Parathyroid adenoma (tissue), 2 donors: Measurements from ENCODE around the gene USP3.

Experiments
- H2AFZ ChIP-seq: fragments of 300-600 bp; sonication (generic); one replicate; pipeline ENCODE4 v1.7.0; 2017; ENCODE audit warnings: antibody characterized with exemption, mild to moderate bottlenecking
- H3K27ac ChIP-seq: fragments of 300-600 bp; sonication (generic); one replicate; pipeline ENCODE4 v1.7.0; 2017
- H3K27me3 ChIP-seq: fragments of 300-600 bp; sonication (generic); one replicate; pipeline ENCODE4 v1.7.0; 2017; ENCODE audit warnings: low read length; ENCODE audit not compliant: control insufficient read depth, insufficient read depth
- H3K36me3 ChIP-seq: fragments of 300-600 bp; sonication (generic); one replicate; pipeline ENCODE4 v1.7.0; 2017; ENCODE audit warnings: low read length; ENCODE audit not compliant: control insufficient read depth, insufficient read depth
- H3K4me1 ChIP-seq: fragments of 300-600 bp; sonication (generic); one replicate; pipeline ENCODE4 v1.7.0; 2017; ENCODE audit warnings: control low read depth
- H3K4me2 ChIP-seq: fragments of 300-600 bp; sonication (generic); one replicate; pipeline ENCODE4 v1.7.0; 2017; ENCODE audit warnings: low read length
- H3K4me3 ChIP-seq: fragments of 300-600 bp; sonication (generic); one replicate; pipeline ENCODE4 v1.7.0; 2017; ENCODE audit warnings: low read depth, low read length
- H3K79me2 ChIP-seq: fragments of 300-600 bp; sonication (generic); one replicate; pipeline ENCODE4 v1.7.0; 2017; ENCODE audit warnings: control low read depth
- H3K9ac ChIP-seq: fragments of 300-600 bp; sonication (generic); one replicate; pipeline ENCODE4 v1.7.0; 2017; ENCODE audit warnings: mild to moderate bottlenecking
- H3K9me3 ChIP-seq: fragments of 300-600 bp; sonication (generic); one replicate; pipeline ENCODE4 v1.7.0; 2017; ENCODE audit warnings: low read length; ENCODE audit not compliant: control insufficient read depth
- TF ChIP-seq, protein P1 (sequence below): fragments of 300-600 bp; sonication (generic); IDR thresholded peaks from one replicate; pipeline ENCODE4 v1.7.0; 2017; ENCODE audit warnings: antibody characterized with exemption, mild to moderate bottlenecking
- donor health status: primary hyperparathyroidism.

USP3 gene

DNA sequence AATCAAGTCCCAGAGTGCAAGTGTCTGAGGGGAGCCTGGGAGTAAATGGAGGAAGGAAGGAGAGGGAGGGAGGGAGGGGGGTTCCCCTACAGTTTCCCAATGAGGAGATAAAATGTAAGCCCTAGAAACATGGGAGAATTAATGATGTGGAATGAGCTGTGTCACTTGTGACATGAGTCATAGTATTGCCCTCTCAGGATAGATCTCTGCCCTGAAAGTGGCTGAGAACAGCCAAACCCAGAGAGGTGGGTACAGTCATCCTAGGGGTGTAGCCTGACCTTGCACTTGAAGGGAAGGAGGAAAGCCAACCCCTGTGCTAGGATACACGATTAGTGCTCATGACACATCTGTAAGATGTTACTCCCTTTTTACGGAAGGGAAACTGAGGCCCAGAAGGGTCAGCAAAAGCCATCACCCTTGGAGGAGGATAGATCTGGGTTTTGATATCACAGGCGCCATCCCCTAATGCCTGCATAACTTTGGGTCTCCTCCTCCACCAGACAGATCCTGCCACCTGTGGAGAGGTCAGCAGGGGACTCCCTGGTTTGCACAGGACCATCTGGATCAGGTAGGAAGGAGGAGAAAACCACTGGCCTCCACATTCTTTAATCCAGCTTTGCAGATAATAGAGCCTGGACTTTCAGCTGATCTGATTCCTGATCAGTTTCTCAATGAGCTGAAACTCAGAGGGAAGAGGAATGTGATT, 23.1 kb upstream of the USP3 start:
- Histone ChIP-seq H3K4me3 (no peak overlapping the region), H3K79me2 (no peaks in the 10 kb centered on the region), H3K27me3 (no peaks in the 10 kb centered on the region), H2AFZ (no peak overlapping the region), H3K27ac (no peak overlapping the region), H3K4me2 (no peak overlapping the region), H3K4me1 (no peaks in the 10 kb centered on the region), H3K36me3 (no peaks in the 10 kb centered on the region), H3K9me3 (no peaks in the 10 kb centered on the region), H3K9ac (no peak overlapping the region)
- TF ChIP-seq, protein P1, sequence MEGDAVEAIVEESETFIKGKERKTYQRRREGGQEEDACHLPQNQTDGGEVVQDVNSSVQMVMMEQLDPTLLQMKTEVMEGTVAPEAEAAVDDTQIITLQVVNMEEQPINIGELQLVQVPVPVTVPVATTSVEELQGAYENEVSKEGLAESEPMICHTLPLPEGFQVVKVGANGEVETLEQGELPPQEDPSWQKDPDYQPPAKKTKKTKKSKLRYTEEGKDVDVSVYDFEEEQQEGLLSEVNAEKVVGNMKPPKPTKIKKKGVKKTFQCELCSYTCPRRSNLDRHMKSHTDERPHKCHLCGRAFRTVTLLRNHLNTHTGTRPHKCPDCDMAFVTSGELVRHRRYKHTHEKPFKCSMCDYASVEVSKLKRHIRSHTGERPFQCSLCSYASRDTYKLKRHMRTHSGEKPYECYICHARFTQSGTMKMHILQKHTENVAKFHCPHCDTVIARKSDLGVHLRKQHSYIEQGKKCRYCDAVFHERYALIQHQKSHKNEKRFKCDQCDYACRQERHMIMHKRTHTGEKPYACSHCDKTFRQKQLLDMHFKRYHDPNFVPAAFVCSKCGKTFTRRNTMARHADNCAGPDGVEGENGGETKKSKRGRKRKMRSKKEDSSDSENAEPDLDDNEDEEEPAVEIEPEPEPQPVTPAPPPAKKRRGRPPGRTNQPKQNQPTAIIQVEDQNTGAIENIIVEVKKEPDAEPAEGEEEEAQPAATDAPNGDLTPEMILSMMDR: no peak

DNA sequence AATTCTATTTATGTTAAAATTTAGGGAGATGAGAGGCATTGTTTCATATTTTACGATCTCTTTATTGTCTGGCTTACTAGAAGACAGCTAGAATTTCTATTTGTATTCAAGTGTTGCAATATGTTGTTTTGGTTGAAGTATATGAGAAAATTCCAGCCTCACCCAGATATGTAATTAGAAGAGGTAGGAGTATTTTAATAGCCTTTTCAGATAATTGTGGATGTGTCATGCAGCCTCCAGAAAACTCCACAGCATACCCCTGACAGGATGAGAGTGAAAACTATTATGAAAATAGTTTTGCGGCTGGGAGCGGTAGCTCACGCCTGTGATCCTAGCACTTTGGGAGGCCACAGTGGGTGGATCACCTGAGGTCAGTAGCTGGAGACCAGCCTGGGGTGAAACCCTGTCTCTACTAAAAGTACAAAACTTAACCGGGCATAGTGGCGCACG, 21.5 kb upstream of the USP3 start:
- H3K79me2 ChIP-seq: no peaks in the 10 kb centered on the region
- no peak overlapping the region for H3K9ac ChIP-seq
- H3K4me1 ChIP-seq: no peaks in the 10 kb centered on the region
- H3K9me3 ChIP-seq: no peaks in the 10 kb centered on the region
- H3K27me3 ChIP-seq: no peaks in the 10 kb centered on the region
- no peak overlapping the region for H3K27ac ChIP-seq
- TF ChIP-seq, protein P1: no peak
- no peak overlapping the region for H3K4me3 ChIP-seq
- H3K4me2 ChIP-seq: no peak overlapping the region
- H2AFZ ChIP-seq: no peak overlapping the region
- H3K36me3 ChIP-seq: no peaks in the 10 kb centered on the region

DNA sequence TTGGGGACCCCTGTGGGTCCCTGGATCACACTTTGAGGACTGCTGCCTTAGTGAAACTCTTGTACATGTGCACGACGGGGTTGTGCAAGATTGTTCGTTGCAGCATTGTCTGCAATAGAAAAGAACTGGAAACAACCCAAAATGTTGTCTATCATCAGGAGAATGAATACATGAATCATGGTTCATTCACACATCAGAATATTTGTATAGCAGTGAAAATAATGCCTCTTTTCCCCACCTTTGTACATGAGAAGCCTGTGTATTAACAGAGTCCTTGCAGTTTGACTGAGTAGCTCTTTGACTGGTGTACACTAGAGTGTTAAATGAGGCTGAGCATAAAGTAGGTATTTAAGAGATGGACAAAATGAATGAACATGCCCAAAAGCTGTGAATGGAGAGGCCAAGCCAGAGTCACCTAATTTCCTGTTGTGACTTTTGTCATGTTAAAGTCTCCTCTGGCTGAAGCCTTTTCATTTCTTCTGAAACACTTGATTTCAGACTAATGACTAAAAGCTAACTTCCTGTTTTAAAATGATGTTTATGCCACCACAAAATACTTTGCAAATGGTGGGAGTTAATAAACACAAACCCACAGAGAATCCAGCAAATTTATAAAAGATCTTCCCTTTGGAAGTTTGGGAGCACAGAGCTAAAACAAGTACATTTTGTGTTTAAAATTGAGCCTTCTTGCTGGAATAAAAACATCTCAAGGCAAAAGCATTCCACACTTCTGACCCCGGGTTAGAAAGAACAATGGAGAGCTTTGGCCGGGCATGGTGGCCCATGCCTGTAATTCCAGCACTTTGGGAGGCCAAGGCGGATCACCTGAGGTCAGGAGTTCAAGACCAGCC, 20.6 kb upstream of the USP3 start:
- no peak overlapping the region for H2AFZ ChIP-seq
- H3K27ac ChIP-seq: no peak overlapping the region
- no peaks in the 10 kb centered on the region for H3K27me3 ChIP-seq
- no peaks in the 10 kb centered on the region for H3K36me3 ChIP-seq
- TF ChIP-seq, protein P1: no peak
- no peak overlapping the region for H3K4me2 ChIP-seq
- no peaks in the 10 kb centered on the region for H3K9me3 ChIP-seq
- H3K79me2 ChIP-seq: no peaks in the 10 kb centered on the region
- no peak overlapping the region for H3K9ac ChIP-seq
- no peaks in the 10 kb centered on the region for H3K4me1 ChIP-seq
- H3K4me3 ChIP-seq: no peak overlapping the region

DNA sequence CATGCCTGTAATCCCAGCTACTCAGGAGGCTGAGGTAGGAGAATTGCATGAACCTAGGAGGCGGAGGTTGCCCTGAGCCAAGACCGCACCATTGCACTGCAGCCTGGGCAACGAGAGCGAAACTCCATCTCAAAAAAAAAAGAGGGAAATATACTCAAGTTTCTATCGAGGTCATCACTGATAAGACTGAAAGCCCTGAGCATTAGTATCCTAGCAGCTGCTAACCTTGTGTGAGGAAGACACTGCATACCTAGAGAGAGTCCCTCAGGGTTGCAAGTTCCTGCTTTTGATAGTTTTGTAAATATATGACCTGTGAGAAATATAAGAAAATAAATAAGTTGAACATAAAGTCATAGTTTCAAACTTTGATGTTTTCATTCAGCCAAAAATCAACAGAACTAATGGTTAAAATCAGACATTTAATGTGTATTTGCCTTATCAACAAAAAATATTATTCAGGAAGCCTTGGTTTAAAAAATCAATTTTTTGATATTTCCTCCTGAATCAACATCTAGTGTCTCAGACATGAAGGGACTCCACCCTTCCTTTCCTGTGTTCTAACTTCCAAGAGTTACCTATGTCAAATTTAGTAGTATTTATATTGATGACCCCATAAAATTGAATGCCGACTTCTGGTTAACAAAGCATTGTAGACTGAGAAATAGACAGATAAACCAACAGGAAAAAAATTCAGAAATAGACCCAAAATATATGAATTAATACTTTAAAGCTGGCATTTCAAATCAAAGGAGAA, 19.8 kb upstream of the USP3 start:
- no peak overlapping the region for H3K4me3 ChIP-seq
- no peaks in the 10 kb centered on the region for H3K9me3 ChIP-seq
- no peaks in the 10 kb centered on the region for H3K4me1 ChIP-seq
- no peak overlapping the region for H3K4me2 ChIP-seq
- no peaks in the 10 kb centered on the region for H3K79me2 ChIP-seq
- no peaks in the 10 kb centered on the region for H3K36me3 ChIP-seq
- H3K9ac ChIP-seq: no peak overlapping the region
- no peaks in the 10 kb centered on the region for H3K27me3 ChIP-seq
- no peak overlapping the region for H3K27ac ChIP-seq
- H2AFZ ChIP-seq: no peak overlapping the region
- TF ChIP-seq, protein P1: no peak
